Measurements from ENCODE around the gene GLIS1. TPM values are rescaled to one million over a fixed set of nuclear protein-coding genes. Genes with fewer than 3 reads are reported as not detected.

GLIS1 gene
- total and polyA plus RNA-seq, 3 experiments from 2014 or later, result 0.18 TPM; not detected in 2

GRCh38 chr1:53563611-53564010, 175.4 kb downstream of the GLIS1 start:
- H3K27me3 Mint-ChIP-seq, result peaks cover 7 to 22% of the 10 kb centered on the region in 2 donors
- no peak for DNase-seq
- H3K36me3 Mint-ChIP-seq, result peaks cover 0 to 11% (median 0%) of the 10 kb centered on the region in 3 donors
- Histone ChIP-seq H3K27ac (ENCODE audit: low read depth, low read length) (no peak overlapping the region), H3K27me3 (ENCODE audit: insufficient read depth, low read length, poor library complexity, severe bottlenecking) (no peaks in the 10 kb centered on the region), H3K9me3 (ENCODE audit: low read length) (no peaks in the 10 kb centered on the region), H3K4me1 (ENCODE audit: insufficient read depth, low read length) (peaks cover 6% of the 10 kb centered on the region), H3K4me3 (ENCODE audit: low read length) (no peak overlapping the region), H3K36me3 (ENCODE audit: insufficient read depth, low read length) (no peaks in the 10 kb centered on the region)
- H3K4me3 Mint-ChIP-seq, result no peak overlapping the region
- ChIA-PET CTCF (no interaction called here), POLR2A (no interaction called here)
- no peak overlapping the region for H3K27ac Mint-ChIP-seq
- H3K9me3 Mint-ChIP-seq, result peaks cover 0 to 7% (median 6%) of the 10 kb centered on the region in 5 donors
- peaks cover 13 to 15% (median 14%) of the 10 kb centered on the region in 3 donors for H3K4me1 Mint-ChIP-seq

- no peaks in the 10 kb centered on the region for H3K9me3 ChIP-seq (ENCODE audit: low read length)
- Mint-ChIP-seq H3K9me3 (peaks cover 0 to 7% (median 6%) of the 10 kb centered on the region in 5 donors), H3K4me1 (peaks cover 13 to 15% (median 14%) of the 10 kb centered on the region in 3 donors), H3K36me3 (peaks cover 0 to 9% (median 0%) of the 10 kb centered on the region in 3 donors), H3K27me3 (peaks cover 7 to 21% of the 10 kb centered on the region in 2 donors), H3K27ac (no peak overlapping the region), H3K4me3 (peak overlapping the region in 2 of 7 donors; percentile 41 to 77)
- H3K4me3 ChIP-seq (ENCODE audit: low read length), result no peak overlapping the region
- DNase-seq, result no peak
- no peaks in the 10 kb centered on the region for H3K27me3 ChIP-seq (ENCODE audit: insufficient read depth, low read length, poor library complexity, severe bottlenecking)
- POLR2A ChIA-PET, result no interaction called here
- peaks cover 6% of the 10 kb centered on the region for H3K4me1 ChIP-seq (ENCODE audit: insufficient read depth, low read length)
- H3K36me3 ChIP-seq (ENCODE audit: insufficient read depth, low read length), result no peaks in the 10 kb centered on the region
- CTCF ChIA-PET, result interaction anchor here (1.1 kb wide), 1 partner anchor 10 kb away, joined by 4 read pairs; no protein-coding TSS in a partner anchor
- H3K27ac ChIP-seq (ENCODE audit: low read depth, low read length), result no peak overlapping the region
Measured at GRCh38 chr1:53562981-53563379, 176.0 kb downstream of the GLIS1 start.

- H3K27me3 Mint-ChIP-seq, result peaks cover 7 to 21% of the 10 kb centered on the region in 2 donors
- Histone ChIP-seq H3K9me3 (ENCODE audit: low read length) (no peaks in the 10 kb centered on the region), H3K4me3 (ENCODE audit: low read length) (peak overlapping the region; percentile 4), H3K27ac (ENCODE audit: low read depth, low read length) (no peak overlapping the region), H3K27me3 (ENCODE audit: insufficient read depth, low read length, poor library complexity, severe bottlenecking) (no peaks in the 10 kb centered on the region), H3K36me3 (ENCODE audit: insufficient read depth, low read length) (no peaks in the 10 kb centered on the region), H3K4me1 (ENCODE audit: insufficient read depth, low read length) (peaks cover 6% of the 10 kb centered on the region)
- H3K27ac Mint-ChIP-seq, result peak overlapping the region in 6 of 8 donors; percentile 11 to 73 (median 57)
- H3K4me3 Mint-ChIP-seq, result peak overlapping the region; percentile 34 to 89 (median 74)
- H3K4me1 Mint-ChIP-seq, result peaks cover 13 to 15% (median 14%) of the 10 kb centered on the region in 3 donors
- peak in 2 of 5 donors; percentile 18 to 62 for DNase-seq
- CTCF ChIA-PET, result interaction anchor here (1.1 to 1.4 kb wide), 2 partner anchors 10 to 30 kb away, joined by 4 to 5 read pairs; no protein-coding TSS in a partner anchor
- peaks cover 0 to 9% (median 0%) of the 10 kb centered on the region in 3 donors for H3K36me3 Mint-ChIP-seq
- H3K9me3 Mint-ChIP-seq, result peaks cover 0 to 7% (median 6%) of the 10 kb centered on the region in 5 donors
- POLR2A ChIA-PET, result no interaction called here
Measured at GRCh38 chr1:53562291-53562980, 176.5 kb downstream of the GLIS1 start.

- Histone ChIP-seq H3K4me1 (ENCODE audit: insufficient read depth, low read length) (peaks cover 6% of the 10 kb centered on the region), H3K27ac (ENCODE audit: low read depth, low read length) (no peak overlapping the region), H3K36me3 (ENCODE audit: insufficient read depth, low read length) (no peaks in the 10 kb centered on the region), H3K4me3 (ENCODE audit: low read length) (no peak overlapping the region), H3K27me3 (ENCODE audit: insufficient read depth, low read length, poor library complexity, severe bottlenecking) (no peaks in the 10 kb centered on the region), H3K9me3 (ENCODE audit: low read length) (no peaks in the 10 kb centered on the region)
- DNase-seq, result peak in 1 of 5 donors; percentile 40
- Mint-ChIP-seq H3K4me1 (peaks cover 13 to 15% (median 14%) of the 10 kb centered on the region in 3 donors), H3K27me3 (peaks cover 5 to 17% of the 10 kb centered on the region in 2 donors), H3K27ac (peak overlapping the region in 2 of 8 donors; percentile 59 to 66), H3K9me3 (no peaks in the 10 kb centered on the region), H3K4me3 (peak overlapping the region in 6 of 7 donors; percentile 34 to 89 (median 76)), H3K36me3 (peaks cover 0 to under 1% (median 0%) of the 10 kb centered on the region in 3 donors)
- CTCF ChIA-PET, result interaction anchor here (1.4 kb wide), 1 partner anchor 31 kb away, joined by 5 read pairs; no protein-coding TSS in a partner anchor
- POLR2A ChIA-PET, result no interaction called here
Measured at GRCh38 chr1:53561503-53562105, 177.4 kb downstream of the GLIS1 start.

- POLR2A ChIA-PET, result no interaction called here
- H3K36me3 Mint-ChIP-seq, result no peaks in the 10 kb centered on the region
Measured at GRCh38 chr1:53560581-53561502, 178.1 kb downstream of the GLIS1 start.

GRCh38 chr1:53559854-53560580, 178.9 kb downstream of the GLIS1 start:
- Histone ChIP-seq H3K36me3 (ENCODE audit: insufficient read depth, low read length) (no peaks in the 10 kb centered on the region), H3K27me3 (ENCODE audit: insufficient read depth, low read length, poor library complexity, severe bottlenecking) (no peaks in the 10 kb centered on the region), H3K4me1 (ENCODE audit: insufficient read depth, low read length) (peaks cover 6% of the 10 kb centered on the region), H3K27ac (ENCODE audit: low read depth, low read length) (no peak overlapping the region), H3K9me3 (ENCODE audit: low read length) (no peaks in the 10 kb centered on the region), H3K4me3 (ENCODE audit: low read length) (no peak overlapping the region)
- H3K36me3 Mint-ChIP-seq, result no peaks in the 10 kb centered on the region
- CTCF ChIA-PET, result no interaction called here
- peaks cover 5 to 16% of the 10 kb centered on the region in 2 donors for H3K27me3 Mint-ChIP-seq
- no peak overlapping the region for H3K4me3 Mint-ChIP-seq
- no peaks in the 10 kb centered on the region for H3K9me3 Mint-ChIP-seq
- POLR2A ChIA-PET, result no interaction called here
- DNase-seq, result peak in 1 of 5 donors; percentile 21
- H3K4me1 Mint-ChIP-seq, result peaks cover 13 to 15% (median 14%) of the 10 kb centered on the region in 3 donors
- no peak overlapping the region for H3K27ac Mint-ChIP-seq

More at GRCh38 chr1:53560581-53561502, 178.1 kb downstream of the GLIS1 start:
- peak overlapping the region in 1 of 8 donors; percentile 64 for H3K27ac Mint-ChIP-seq
- peak in 1 of 5 donors; percentile 34 for DNase-seq
- Histone ChIP-seq H3K27ac (ENCODE audit: low read depth, low read length) (no peak overlapping the region), H3K4me3 (ENCODE audit: low read length) (no peak overlapping the region), H3K9me3 (ENCODE audit: low read length) (no peaks in the 10 kb centered on the region), H3K4me1 (ENCODE audit: insufficient read depth, low read length) (peaks cover 6% of the 10 kb centered on the region), H3K36me3 (ENCODE audit: insufficient read depth, low read length) (no peaks in the 10 kb centered on the region), H3K27me3 (ENCODE audit: insufficient read depth, low read length, poor library complexity, severe bottlenecking) (no peaks in the 10 kb centered on the region)
- H3K27me3 Mint-ChIP-seq, result peaks cover 5 to 16% of the 10 kb centered on the region in 2 donors
- H3K9me3 Mint-ChIP-seq, result no peaks in the 10 kb centered on the region
- H3K4me1 Mint-ChIP-seq, result peaks cover 13 to 15% (median 14%) of the 10 kb centered on the region in 3 donors
- H3K4me3 Mint-ChIP-seq, result no peak overlapping the region
- CTCF ChIA-PET, result interaction anchor here (1.4 kb wide), 1 partner anchor 31 kb away, joined by 5 read pairs; no protein-coding TSS in a partner anchor

- H3K27me3 Mint-ChIP-seq, result peaks cover 5 to 16% of the 10 kb centered on the region in 2 donors
- Histone ChIP-seq H3K27me3 (ENCODE audit: insufficient read depth, low read length, poor library complexity, severe bottlenecking) (no peaks in the 10 kb centered on the region), H3K9me3 (ENCODE audit: low read length) (no peaks in the 10 kb centered on the region), H3K36me3 (ENCODE audit: insufficient read depth, low read length) (no peaks in the 10 kb centered on the region), H3K27ac (ENCODE audit: low read depth, low read length) (no peak overlapping the region), H3K4me1 (ENCODE audit: insufficient read depth, low read length) (peaks cover 6% of the 10 kb centered on the region), H3K4me3 (ENCODE audit: low read length) (no peak overlapping the region)
- ChIA-PET POLR2A (no interaction called here), CTCF (no interaction called here)
- H3K27ac Mint-ChIP-seq, result peak overlapping the region in 1 of 8 donors; percentile 66
- peak in 1 of 5 donors; percentile 34 for DNase-seq
- peaks cover 14 to 15% (median 14%) of the 10 kb centered on the region in 3 donors for H3K4me1 Mint-ChIP-seq
- H3K4me3 Mint-ChIP-seq, result no peak overlapping the region
- no peaks in the 10 kb centered on the region for H3K36me3 Mint-ChIP-seq
- no peaks in the 10 kb centered on the region for H3K9me3 Mint-ChIP-seq
Measured at GRCh38 chr1:53559391-53559815, 179.6 kb downstream of the GLIS1 start.
